MV-4-11 (cell line): ENCODE data around the gene LAD1.

Source experiments
- DNase-seq: peaks from one replicate; lab custom pipeline; 2025; lab: John Stamatoyannopoulos, UW

LAD1 gene

DNA sequence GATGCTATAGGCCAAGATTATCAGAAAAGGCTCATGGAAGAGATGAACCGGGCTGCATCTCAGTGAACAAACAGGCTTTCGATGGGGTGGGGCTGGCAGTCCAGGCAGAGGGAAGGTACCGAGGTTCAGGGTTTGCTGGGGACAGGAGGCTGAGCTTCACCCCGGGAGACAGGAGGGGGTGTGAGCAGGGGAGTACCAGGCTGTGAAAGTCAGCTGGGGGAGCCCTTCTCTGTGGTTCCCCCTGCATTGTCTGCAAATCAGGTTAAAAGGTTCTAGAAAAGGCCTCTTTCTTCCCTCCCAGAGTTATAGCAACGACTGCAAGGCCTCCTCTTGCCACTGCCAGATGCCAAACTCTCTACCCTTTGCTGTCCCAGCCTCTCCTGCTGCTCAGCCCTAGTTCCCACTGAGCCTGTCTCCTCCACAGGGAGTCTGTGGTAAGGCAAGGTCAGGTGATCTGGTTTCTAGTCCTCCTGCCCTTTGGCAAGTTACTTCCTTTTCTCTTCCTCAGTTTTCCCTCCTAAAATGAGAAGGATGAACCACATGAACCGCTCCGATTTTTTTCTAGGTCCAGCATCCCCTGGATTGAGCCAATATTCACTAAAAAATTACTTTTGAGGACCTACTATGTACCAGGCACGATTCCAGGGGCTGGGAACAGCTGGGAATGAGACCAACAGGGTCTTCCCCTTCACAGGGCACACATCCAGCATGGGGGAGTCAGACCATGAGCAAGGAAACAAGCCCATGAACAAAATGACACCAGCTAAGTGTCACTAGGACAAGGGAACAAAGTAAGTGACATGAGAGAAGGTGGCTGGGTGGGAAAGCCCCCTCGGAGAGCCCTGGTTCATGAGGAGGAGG is 7.2 kb downstream of the LAD1 start:
- no peak for DNase-seq

DNA sequence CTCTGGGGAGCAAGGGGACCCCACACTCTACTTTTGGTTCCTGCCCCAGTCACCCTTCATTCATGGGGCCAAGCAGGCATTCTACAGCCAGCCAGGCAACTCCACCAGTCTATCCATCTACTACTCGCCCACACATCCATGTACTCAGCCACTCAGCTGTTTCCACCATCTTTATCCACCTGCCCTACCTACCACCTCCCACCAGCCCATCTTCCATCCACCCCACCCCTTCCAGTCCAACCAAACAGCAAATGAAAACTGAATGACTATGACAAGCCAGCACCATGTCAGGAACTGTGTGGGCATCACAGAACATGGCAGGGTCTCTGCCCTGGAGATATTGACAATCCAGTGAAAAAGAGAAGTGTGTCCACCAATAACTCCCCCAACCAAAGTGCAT is 7.9 kb downstream of the LAD1 start:
- DNase-seq = no peak

DNA sequence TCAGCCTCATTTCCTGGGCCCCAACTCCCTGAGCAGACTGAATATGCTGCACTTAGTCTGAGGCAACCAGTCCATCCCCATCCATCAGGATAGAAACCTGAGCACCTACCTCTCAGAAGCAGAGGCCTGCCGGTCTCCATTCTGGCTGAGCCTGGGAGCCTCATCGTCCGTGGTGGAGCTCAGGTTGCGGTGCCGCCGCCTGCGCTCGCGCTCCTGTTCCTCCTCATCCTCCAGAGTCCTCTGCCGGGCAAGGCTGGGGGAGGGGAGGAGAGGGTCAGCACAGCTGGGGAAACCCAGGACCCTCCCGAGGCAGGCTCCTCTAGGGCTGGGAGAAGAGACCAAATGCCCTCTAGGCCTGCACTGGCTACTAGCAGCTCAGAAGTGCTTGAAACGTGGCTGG is 10.1 kb downstream of the LAD1 start:
- DNase-seq = no peak

DNA sequence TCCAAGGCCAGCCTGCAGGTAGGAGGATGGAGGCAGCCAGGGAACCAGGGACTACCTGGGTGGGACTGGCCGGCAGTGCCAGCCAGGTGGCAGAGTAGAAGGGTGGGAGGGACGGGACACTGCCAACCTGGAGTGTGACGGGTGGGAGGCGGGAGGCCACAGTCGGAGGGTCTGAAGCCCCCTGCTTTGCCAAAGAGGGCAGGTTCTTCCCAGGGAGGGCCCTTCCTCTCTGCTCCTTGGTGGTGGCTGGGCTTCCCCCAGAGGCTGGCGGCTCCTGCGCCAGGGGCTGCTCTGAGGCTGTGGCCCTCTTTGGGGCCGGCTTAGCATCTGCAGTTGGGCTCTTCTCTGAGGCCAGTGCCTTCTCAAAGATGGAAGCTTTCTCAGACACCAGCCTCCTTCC is 12.9 kb downstream of the LAD1 start:
- no peak for DNase-seq

DNA sequence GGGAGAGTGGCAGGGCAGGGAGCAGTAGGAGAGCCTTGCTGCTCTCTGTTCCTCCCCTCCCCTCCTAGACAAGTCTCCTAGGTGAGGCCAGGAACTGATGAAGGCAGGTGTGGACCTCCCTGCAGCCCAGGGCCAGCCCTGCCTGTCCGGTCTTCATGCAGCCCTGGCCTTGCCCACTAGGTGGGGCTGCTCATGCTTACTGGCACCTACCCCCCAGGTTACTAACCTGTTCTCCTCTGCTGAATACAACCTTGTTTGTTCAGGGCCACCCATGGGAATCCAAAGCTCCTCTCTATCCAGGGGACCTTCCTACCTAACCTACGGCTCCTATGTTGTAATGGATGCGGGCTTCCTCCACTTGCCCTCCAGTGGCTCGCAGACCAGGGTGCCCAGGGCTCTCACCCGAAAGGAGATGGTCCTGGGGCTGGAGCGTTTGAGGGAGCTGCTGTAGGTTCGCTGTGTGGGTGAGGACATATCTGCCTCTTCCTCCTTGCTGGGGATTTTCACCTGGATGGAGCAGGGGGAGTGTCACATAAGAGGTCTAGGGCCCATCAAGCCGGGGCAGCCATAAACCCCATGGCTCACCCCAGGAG is 13.7 kb downstream of the LAD1 start:
- no peak for DNase-seq

DNA sequence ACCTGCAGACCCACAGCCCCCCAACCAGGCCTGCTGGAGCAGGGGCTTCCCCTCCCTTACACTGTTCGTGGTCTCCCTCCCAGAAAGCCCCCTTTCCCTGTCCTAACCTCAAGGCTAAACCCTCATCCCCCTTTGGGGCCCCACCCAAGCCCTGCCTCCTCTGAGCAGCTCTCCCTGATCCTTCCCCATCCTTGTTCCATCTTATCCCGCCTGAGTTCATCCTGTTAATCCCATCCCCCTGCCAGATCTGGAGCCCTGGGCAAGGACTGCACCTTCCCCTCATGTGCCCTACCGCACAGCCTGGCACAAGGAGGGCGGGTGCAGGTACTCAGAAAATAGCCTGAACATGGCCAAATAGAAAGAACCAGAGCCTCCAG is 14.7 kb downstream of the LAD1 start:
- no peak for DNase-seq

DNA sequence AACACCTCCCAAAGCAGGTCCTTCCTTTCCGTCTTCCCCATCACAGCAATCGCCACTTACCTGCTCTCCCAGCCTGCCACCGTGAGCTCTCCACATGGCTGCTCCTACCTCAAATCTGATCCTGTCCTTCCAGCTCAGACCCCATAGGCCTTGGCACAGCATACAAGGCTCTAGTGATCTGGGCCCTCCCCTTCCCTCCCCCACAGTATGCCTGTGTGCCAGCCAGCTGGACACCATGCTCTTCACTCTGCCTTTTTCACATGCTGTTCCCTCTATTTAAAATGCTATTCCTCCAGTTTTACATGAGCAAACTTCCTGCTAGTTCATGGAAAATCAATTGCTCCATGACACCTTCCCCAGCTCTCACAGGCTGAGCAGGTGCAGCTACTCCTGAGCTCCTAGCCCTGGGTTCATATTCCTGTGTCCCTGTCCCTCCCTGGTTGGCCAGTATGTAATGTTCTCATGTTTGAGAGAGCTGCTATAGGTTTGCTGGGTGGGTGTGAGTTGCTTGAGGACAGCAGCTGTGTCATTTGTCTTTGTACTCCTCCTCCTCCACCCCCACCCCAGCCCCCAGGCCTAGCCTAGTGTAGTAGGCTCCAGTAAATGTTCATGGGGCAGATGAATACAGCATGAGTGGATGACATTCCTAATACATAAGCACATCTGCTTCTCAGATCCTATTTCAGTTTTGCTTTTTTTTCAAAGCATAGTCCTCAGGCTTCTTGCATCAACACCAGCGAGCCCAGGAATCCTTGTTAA is 15.3 kb downstream of the LAD1 start:
- no peak for DNase-seq

DNA sequence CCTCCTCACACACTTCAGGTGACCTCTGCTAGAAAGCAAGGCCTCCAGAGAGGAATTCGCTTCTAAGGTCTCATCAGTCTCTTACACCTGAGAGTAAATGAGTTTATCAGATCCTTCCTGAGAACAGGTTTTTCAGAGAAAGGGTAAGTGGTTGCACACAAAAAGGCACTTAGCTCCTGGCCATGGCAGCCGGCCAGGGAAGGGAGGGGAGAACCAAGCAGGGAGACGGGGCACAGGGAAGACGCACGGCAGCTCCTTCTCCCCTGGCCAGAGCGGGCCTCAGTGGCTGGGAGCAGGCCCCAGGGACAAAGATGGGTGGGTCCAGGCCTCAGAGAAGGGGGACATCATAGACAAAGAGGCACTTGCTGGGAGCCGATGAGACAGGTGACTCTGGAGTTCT is 18.0 kb downstream of the LAD1 start:
- no peak for DNase-seq

DNA sequence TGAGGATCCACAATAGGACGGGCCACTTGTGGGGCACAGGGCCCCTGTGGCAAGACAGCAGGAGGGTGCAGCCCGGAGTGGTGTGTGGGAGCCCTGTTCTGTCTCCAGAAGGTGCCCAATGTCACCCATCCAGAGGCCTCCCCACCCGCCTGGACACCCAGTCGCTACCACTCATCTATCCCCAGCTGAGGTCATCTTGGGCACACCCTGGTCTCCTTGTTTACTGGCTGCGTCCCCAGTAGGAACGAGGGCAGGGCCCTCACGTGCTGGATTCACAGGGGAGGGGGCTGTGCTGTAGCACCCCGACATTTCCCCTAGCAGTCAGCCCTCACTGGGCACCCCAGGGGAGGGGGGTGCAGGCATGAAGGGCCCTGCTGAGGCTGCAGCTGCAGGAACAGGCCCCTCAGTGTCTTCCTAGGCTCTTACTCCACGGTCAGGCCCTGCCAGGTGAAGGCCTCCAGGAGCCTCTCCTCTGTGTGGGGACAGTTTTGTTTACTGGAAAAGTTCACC is 19.3 kb downstream of the LAD1 start:
- DNase-seq = no peak

DNA sequence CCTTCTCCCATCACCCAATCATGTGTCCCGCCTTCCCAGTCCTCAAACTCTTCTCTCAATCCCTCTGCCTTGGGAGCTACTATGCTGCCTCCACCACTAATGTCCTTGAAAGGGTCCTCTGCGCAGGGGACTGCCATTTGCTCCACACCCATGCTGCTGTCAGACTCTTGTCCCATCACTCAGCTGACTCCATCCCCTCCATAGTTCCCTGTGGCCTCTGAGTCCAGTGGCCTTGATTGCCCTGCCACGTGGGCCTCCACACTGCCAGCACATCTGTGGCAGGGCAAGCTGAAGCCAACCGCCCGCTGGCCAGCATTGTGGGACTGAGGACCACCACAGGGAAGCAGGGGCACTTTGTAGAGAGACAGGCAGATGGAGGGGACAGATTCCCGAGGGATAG is 20.3 kb downstream of the LAD1 start:
- no peak for DNase-seq

DNA sequence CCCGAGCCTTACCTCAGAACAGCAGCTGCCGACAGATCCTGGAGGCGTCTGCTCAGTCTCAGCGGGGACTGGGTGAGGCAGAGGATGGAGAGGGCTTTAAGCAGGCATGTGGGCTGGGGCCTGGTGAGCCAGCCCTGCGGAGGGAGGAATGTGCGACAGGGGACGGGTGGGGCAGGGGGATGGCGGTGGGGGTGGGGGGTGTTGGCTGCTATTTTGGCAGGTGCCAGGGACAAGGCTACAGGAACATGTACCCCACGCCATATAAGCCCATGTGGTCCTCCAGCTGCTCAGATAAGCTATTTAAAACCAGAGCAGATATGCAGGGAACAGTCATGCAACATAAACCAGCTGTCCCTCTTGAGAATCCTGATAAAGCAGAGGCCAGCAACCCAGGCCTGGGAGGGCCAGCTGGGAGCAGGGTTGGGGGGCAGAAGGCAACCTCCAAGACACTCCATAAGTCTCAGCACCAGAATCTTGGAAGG is 21.5 kb downstream of the LAD1 start, which contains the start of gene TNNT2:
Gene TNNT2 (minus strand): TSS at position 70 of the 482 bp plus-strand sequence. CDS start 4,426 bp downstream, outside the sequence.
- DNase-seq = no peak

DNA sequence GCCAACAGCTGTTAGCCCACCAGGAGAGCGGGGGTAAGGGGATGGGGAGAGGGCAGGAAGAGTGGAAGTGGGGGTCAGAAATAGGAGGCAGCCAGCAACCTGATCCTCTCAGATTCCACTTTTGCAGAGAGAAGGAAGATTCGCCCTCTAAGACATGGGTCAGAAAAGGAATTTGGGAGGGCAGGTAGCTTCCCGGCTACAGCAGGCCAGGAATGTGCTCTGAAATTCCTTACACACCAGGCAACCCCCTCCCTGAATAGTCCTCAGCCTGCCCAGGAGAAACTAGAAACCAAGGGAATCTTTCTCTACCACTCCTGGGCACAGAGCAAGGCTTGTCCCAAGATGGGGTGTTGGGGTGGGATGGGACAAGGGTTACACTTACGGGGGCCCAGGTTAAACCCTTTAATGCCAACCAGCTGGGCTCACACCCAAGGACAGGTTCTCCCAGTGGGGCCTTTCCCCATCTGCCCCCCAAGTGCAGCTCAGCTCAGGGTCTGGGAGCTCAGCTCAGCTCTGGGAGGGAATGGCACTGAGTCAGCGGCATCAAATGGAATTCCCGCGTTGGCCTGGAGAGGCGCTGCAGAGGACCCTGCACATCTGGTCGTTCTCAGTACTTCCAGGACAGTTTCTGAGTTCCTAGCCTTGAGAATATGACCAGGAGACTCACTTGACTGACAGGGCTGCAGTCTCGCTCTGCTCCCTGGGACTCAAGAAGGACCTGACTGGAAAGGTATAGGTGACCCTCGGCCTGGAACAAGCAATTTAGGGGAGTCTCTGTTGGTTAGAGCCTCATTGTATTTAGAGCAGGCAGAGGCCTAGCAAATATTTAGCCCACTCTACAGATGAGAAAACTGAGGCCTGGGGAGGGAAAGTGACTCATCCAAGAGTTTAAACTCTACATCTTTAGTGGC is 22.4 kb downstream of the LAD1 start:
- DNase-seq = no peak

DNA sequence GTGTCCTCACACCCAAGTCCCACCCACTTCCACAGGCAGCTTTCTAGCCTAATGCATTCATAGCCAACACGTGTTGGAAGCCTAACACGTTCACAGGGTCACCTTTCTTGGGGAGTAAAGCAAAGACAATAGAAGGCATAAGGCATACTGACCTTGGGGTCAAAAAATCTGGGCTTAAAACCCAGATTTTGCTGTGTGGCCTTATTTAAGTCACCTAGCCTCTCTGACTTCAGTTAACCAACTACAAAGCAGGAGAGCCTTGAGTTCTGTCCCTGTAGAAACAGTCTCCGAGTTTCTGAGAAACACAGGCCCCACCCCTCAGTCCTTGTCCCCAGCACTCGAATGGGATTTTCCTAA is 23.0 kb downstream of the LAD1 start:
- DNase-seq = no peak

DNA sequence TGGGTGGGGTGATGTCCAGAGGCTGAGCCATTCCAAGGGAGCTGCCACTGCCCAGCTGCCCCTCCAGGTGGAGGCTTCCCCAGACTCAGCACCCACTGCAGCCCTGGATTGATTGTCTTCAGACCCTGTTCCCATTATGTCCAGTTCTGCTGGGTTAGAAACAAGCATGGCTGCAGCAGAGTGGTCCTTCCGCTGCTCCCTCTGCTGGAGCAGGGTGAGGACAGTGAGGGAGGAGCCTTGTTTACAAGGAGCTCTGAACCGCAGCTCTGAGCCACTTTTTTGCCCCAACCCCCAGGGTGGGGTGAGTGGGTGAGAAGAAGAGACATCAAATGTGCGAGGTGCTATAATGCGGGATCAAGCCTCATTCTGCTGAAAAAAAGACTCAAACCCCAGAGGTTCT is 24.0 kb downstream of the LAD1 start:
- DNase-seq = no peak

DNA sequence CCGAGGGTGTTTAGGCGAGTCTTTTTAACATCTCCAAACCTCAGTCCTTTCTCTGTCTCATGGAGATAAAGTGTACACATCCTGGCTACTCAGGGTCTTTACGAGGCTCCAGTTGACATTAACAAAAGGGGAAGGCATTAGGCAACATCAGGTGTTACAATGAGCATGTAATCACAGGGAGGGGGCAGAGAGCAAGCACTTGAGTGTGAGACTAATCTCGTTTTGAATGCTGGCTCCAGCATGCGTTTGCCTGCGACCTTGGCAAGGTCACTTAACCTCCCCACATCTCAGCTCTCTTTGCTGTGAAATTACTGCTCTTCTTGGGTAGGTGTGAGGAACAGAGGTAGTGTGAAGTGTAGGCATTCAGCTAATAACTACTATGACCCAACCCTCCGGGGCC is 24.8 kb downstream of the LAD1 start:
- no peak for DNase-seq

DNA sequence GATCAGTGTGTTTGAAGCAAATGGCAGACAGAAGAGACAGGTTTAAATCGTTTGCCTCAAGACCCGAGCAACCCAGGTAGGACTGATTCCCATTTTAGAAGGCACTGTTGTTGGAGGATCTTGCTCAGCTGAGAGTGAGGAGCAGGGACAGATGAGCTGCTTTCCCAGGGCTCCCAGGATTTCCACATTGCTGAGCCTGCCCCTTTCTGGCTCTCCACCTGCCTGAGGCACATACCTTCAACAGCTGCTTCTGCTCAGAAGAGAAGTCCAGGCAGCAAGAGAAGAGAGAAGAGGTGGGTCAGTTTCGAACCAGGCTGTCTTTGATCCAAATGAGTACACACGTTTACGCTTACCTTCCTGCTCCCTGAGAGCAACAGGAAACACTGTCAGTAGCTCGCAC is 27.3 kb downstream of the LAD1 start:
- DNase-seq = no peak

DNA sequence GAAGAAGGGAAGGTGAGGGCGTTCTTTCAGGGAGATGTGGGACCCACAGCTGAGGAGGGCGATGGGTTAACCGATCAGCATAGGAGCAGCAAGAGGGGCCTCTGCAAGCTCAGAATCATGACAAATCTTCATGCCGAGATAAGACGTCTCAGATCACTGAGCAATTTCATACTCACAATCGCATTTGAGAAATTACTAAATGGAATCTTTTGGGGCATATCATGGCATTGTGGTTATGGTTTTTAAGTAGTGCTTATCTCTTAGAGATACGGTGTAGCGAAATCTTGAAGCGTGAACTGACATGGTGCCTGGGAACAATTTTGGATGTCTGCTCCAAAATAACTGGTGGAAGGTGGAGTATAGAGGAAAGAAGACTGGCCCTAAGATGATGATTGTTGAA is 27.8 kb downstream of the LAD1 start:
- DNase-seq = no peak

DNA sequence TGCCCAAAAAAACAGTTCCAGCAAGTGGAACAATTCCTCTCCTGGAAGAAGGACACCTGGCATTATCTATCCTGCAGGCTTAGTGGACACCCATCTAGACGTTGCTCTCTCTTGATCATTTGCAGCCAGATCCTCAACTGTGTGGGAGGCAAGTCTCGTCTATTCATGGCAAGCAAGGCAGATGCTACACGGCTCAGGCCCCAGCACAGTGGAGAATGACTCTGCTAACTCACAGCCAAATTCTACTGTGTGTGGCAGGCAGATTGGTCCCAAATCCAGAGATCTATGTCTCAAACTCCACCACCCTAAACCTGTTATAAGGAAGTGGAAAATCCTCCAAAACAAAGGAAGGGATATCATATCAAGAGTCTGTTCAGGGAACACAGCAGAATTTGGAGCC is 28.6 kb downstream of the LAD1 start:
- DNase-seq = no peak

DNA sequence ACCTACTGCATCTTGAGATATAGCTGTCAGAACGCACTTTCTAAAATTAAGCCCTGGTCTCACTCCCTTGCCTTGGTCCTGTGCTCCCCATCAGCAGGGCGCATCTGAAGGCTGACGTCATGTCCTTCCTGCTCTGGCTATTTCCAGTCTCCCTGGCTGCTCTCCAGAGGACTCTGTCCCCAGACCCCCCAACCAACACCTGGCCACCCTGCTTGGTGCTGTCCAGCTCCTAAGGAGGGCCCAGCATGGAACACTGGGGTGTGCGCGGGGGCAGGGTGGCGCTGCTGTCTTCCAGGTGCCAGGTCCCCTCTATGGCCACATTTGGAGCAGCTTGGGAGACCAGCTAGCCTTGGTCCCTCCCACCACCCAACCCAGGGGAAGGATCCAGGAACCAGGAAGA is 29.9 kb downstream of the LAD1 start:
- no peak for DNase-seq

DNA sequence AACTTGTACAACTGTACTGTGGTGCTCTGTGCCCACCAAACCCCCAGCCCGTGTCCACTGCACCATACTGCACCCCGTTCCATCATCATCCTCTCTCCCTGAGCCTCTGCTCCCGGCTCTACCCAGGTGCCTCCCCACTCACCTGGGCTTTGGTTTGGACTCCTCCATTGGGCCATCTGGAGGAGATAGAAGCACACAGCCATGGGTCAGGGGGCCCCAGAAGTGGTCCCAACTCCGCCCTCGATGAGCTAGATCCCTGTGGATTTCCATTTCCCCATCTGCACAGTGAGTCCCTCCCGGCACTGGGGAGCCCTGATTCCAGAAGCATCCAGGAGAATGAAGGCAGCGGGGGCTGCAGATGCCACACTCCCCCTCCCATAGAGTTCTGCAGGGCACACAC is 32.4 kb downstream of the LAD1 start:
- no peak for DNase-seq

DNA sequence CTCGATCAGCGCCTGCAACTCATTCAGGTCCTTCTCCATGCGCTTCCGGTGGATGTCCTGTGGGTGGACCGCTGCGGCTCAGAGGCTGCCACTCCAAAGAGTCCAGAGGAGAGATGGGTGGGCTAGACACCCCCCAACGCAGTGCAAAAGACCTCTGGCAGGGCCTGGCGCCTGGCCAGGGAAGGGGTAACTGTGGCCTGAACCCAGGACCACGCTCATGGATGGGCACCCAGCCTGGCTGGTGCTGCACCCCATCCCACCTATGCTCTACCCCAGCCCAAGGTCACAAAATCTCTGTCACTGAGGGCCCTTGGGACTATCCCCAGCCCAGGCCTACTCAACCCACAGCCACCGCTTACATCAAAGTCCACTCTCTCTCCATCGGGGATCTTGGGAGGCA is 33.9 kb downstream of the LAD1 start:
- no peak for DNase-seq

DNA sequence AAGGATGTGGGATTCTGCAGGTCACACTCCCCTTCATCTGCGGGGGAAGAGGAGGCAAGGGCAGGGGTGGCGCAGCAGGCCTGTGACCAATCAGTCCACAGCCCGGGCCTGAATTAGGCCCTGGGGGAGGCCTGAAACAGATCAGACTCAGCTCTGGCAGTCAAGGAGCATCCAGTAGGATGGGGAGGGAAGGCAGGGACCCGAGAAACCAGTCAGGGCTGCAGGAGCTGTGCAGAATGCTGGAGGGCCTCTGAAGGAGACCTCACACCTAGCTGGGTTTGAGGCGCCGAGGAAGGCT is 34.4 kb downstream of the LAD1 start:
- DNase-seq = no peak
